Gastrocnemius medialis (tissue), 4 donors: ENCODE data around the gene MACIR. TPM values are rescaled to one million over a fixed set of nuclear protein-coding genes. Genes with fewer than 3 reads are reported as not detected.

Experiments
- ATAC-seq, 2 donors: fragments of 150-250 bp; one replicate each; pipeline ENCODE4 v1.9.1; 2016
- DNase-seq, 2 donors: peaks; one replicate each; pipeline ENCODE4 v3.0.0-alpha.2; 2019
- H3K27ac ChIP-seq, 4 donors: fragments of 200-600 bp; sonication (generic); 1 replicate in 1 of 4; 2 replicates in 3 of 4; pipeline ENCODE4 v1.5.1; 2016 to 2018; ENCODE audit warnings: mild to moderate bottlenecking in 2 of 4, moderate library complexity in 1 of 4
- H3K27me3 ChIP-seq, 3 donors: fragments of 200-600 bp; sonication (generic) in 2 of 3; 1 replicate in 1 of 3; 2 replicates in 2 of 3; pipeline versions ENCODE4 v1.5.1 to v1.6.0; 2016 to 2019; ENCODE audit warnings: mild to moderate bottlenecking in 1 of 3, moderate library complexity in 1 of 3
- H3K36me3 ChIP-seq, 2 donors: fragments of 200-600 bp; sonication (generic) in 1 of 2; one replicate each; pipeline ENCODE4 v1.5.1; 2017 to 2018
- H3K4me1 ChIP-seq, 2 donors: fragments of 200-600 bp; sonication (generic) in 1 of 2; one replicate each; pipeline ENCODE4 v1.5.1; 2016 to 2017; ENCODE audit warnings: mild to moderate bottlenecking in 2 of 2
- H3K4me3 ChIP-seq, 4 donors: fragments of 200-600 bp; sonication (generic) in 3 of 4; 1 replicate in 1 of 4; 2 replicates in 3 of 4; pipeline ENCODE4 v1.5.1; 2016 to 2019; ENCODE audit warnings: mild to moderate bottlenecking in 2 of 4
- H3K9me3 ChIP-seq, 3 donors: fragments of 200-600 bp; sonication (generic) in 2 of 3; 1 replicate in 1 of 3; 2 replicates in 2 of 3; pipeline ENCODE4 v1.5.1; 2016 to 2019
- CTCF ChIP-seq, 5 experiments: fragments of 450-650 bp in 3 of 5; fragments of 200-600 bp in 2 of 5; sonication (generic) in 2 of 5; IDR thresholded peaks in 4 of 5; conservative IDR thresholded peaks in 1 of 5; 1 replicate in 4 of 5; 2 replicates in 1 of 5; pipeline ENCODE4 v1.5.1; 2016 to 2019; ENCODE audit warnings: antibody characterized with exemption in 5 of 5, mild to moderate bottlenecking in 3 of 5, moderate library complexity in 3 of 5
- POLR2A ChIP-seq, 2 donors: fragments of 450-650 bp; IDR thresholded peaks; one replicate each; pipeline ENCODE4 v1.6.1; 2017; ENCODE audit warnings: antibody characterized with exemption in 2 of 2, mild to moderate bottlenecking in 2 of 2, moderate library complexity in 2 of 2
- in situ Hi-C, 4 donors: fragments of 200-750 bp; cut with MboI; loops; one replicate each; pipeline versions ENCODE4 v1.15.0 to v1.8.0; 2017; ENCODE audit warnings: low sequenced_read_pairs in 4 of 4
- intact Hi-C: fragments of 100-400 bp; cut with DNase I; formaldehyde crosslinking; loops from one replicate; pipeline ENCODE4 v1.15.1; 2023; ENCODE audit warnings: low total_unique reads
- total RNA-seq, 4 donors: library from RNA; depleted of rRNA; stranded (reverse); fragments of >200 nt; gene quantifications; one replicate each; pipeline versions ENCODE4 v1.1.0 to v1.2.3, GENCODE V29; 2016

MACIR gene
- total RNA-seq, 4 donors from 2014 or later: 8.0 to 26.6 (median 21.7) TPM

DNA sequence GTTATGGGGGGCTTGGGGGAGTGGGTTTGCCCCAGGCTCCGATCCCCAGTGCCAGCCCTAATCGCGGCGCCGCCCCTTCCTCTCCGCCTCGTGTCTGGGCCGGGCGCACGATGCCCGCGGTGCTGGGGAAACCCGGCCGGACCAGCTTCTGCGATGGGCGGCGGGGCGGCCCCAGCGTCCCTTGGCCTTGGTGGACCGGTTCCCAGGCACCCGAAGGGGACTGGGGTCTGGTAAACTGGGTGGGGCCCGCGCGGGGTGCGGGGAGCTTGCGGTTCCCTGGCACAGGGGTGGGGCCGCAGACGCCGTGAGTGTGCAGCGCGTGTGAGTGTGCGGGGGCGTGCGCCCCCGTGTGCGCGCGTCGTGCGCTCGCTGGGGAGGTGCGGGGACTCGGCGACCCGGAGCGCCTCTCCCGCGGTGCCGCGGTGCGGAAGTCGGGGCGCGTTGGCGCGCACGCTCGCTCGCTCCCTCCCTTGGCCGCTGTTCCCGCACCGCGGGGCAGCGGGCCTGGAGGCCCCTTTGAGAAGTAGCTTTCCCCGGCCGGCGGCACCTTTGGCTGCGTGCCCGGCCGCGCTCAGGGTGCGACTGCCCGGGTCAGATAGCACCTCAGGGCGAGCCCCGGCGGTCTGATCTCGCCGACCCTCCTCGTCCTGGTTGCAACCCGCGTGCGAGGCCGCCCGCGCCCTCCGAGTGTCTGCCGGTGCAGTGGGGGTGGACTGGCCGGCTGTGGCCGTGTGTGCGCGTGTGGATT, 568 bp downstream of the MACIR start:
- Histone ChIP-seq H3K27ac (peak overlapping the region; percentile 81 to 95 (median 92)), H3K27me3 (no peaks in the 10 kb centered on the region), H3K4me1 (peaks cover 47% of the 10 kb centered on the region in 2 donors), H3K4me3 (peak overlapping the region; percentile 88 to 98 (median 93)), H3K36me3 (no peaks in the 10 kb centered on the region), H3K9me3 (no peaks in the 10 kb centered on the region)
- intact Hi-C loops (loop anchor here (1.0 to 5.0 kb wide), 3 partner anchors 140 to 928 kb away; partner anchors contain the start of gene NUDT12), in situ Hi-C loops (no loop called here)
- no peak for TF ChIP-seq CTCF (IDR thresholded peaks at IDR 0.05 in 4 of 5, conservative IDR thresholded peaks at IDR 0.05 in 1 of 5)
- TF ChIP-seq POLR2A (IDR thresholded peaks at IDR 0.05): no peak
- ATAC-seq: peak; percentile 50 to 59
- DNase-seq: peak; percentile 8 to 32

GRCh38 chr5:103259705-103260355, 1.3 kb downstream of the MACIR start:
- in situ Hi-C loops (no loop called here), intact Hi-C loops (loop anchor here (2.0 to 10.0 kb wide), 3 partner anchors 303 to 927 kb away; partner anchors contain the start of genes NUDT12 and PAM)
- TF ChIP-seq CTCF (IDR thresholded peaks at IDR 0.05 in 4 of 5, conservative IDR thresholded peaks at IDR 0.05 in 1 of 5): no peak
- no peak for TF ChIP-seq POLR2A (IDR thresholded peaks at IDR 0.05)
- peaks cover 48 to 52% of the 10 kb centered on the region in 2 donors for H3K4me1 ChIP-seq
- DNase-seq: no peak
- peak; percentile 8 to 15 for ATAC-seq
- no peaks in the 10 kb centered on the region for H3K36me3 ChIP-seq
- H3K4me3 ChIP-seq: peak overlapping the region; percentile 88 to 98 (median 93)
- H3K9me3 ChIP-seq: no peaks in the 10 kb centered on the region
- H3K27me3 ChIP-seq: no peaks in the 10 kb centered on the region
- peak overlapping the region; percentile 81 to 95 (median 92) for H3K27ac ChIP-seq

GRCh38 chr5:103260951-103261350, 2.4 kb downstream of the MACIR start:
- no peaks in the 10 kb centered on the region for H3K9me3 ChIP-seq
- H3K27me3 ChIP-seq: no peaks in the 10 kb centered on the region
- TF ChIP-seq CTCF (IDR thresholded peaks at IDR 0.05 in 4 of 5, conservative IDR thresholded peaks at IDR 0.05 in 1 of 5): no peak
- TF ChIP-seq POLR2A (IDR thresholded peaks at IDR 0.05): no peak
- peaks cover 52 to 59% of the 10 kb centered on the region in 2 donors for H3K4me1 ChIP-seq
- no peak for ATAC-seq
- in situ Hi-C loops: no loop called here
- no peaks in the 10 kb centered on the region for H3K36me3 ChIP-seq
- peak overlapping the region in 3 of 4 donors; percentile 93 to 98 (median 93) for H3K4me3 ChIP-seq
- peak overlapping the region in 3 of 4 donors; percentile 0 to 4 (median 3) for H3K27ac ChIP-seq
- intact Hi-C loops: loop anchor here (10.0 kb wide), 1 partner anchor 506 kb away; the partner anchor contains the start of gene PAM
- no peak for DNase-seq

DNA sequence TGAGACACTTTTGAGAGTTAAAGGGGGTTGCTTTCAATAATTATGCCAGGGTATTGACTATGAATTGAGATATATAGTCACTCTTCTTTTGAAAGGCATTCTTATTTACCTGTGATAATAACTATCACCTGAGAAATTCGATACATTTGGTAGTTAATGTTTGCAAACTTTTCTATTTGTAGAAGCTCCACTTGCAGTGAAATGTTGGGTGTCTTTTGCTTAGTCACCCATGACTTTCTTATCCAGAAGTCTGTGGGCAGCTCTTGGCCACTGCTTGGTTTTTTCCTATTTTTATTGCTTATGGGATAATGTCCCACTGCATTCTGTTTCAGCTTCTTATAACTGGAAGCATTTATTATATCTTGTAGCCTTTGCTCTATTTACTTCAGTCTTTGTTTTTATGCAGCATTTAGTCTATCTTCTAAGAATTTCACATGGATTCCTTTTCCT, 3.9 kb downstream of the MACIR start:
- Histone ChIP-seq H3K4me1 (peaks cover 52 to 57% of the 10 kb centered on the region in 2 donors), H3K9me3 (no peaks in the 10 kb centered on the region), H3K36me3 (no peaks in the 10 kb centered on the region), H3K27me3 (no peaks in the 10 kb centered on the region), H3K27ac (peak overlapping the region; percentile 28 to 42 (median 33)), H3K4me3 (no peak overlapping the region)
- intact Hi-C loops (loop anchor here (10.0 kb wide), 1 partner anchor 508 kb away; the partner anchor contains the start of gene PAM), in situ Hi-C loops (no loop called here)
- no peak for ATAC-seq
- no peak for DNase-seq
- TF ChIP-seq CTCF (IDR thresholded peaks at IDR 0.05 in 4 of 5, conservative IDR thresholded peaks at IDR 0.05 in 1 of 5): no peak
- no peak for TF ChIP-seq POLR2A (IDR thresholded peaks at IDR 0.05)
